SH-SY5Y (cell line): ENCODE data around the gene MCUR1.

ENCODE experiments used
- GATA2 ChIP-seq: IDR thresholded peaks from 2 replicates; pipeline ENCODE4 v1.6.1; 2011; ENCODE audit warnings: mild to moderate bottlenecking, low read depth, low read length
- GATA3 ChIP-seq: IDR thresholded peaks from 2 replicates; pipeline ENCODE4 v1.6.1; 2011; ENCODE audit warnings: low read depth, mild to moderate bottlenecking, low read length, moderate library complexity

DNA sequence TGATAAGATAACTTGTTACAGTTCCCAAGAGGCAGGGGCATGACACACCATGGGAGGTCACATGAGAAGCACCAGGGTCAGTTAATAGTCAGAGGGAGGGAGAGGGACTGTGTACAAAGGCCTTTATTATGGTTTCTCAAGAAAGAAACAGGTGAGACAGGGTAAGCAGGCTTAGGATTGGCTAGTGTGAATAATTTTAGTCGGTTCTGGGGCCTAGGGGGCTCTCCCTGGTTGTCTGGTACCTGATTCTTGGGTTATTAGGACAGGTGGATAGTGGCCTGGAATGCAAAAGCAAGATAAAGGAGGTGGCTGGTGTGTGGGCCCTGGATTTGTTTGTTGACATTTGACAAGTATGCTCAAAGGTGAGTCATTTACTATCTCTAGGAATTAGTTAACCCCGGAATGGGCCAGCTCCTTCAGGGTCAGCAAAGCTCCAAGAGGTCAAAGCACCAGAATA lies 49.4 kb upstream of the MCUR1 start:
- TF ChIP-seq GATA2 (no peak), GATA3 (no peak)
